ENCODE results near the gene SLC25A18.

Gene SLC25A18

DNA sequence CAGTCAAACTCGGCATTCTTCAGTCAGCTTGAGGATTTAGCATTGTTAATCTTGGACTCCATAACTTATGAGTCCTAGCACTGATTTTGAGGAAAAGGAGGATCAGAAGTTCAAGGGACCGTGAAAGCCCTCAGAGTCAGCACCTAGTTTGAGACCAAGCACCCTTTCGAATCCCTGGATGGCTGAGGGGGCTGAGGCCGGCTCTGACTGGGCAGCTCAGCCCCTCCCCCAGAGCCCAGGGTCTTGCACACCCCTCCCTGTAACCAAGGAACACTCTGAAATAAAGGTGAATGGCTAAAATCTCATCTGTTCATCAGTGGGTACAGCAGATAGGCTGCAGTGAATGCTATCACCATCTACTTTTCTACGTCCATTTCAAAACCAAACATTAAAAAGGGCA is 27.3 kb downstream of the SLC25A18 start:
- H2AK5ac ChIP-seq (ENCODE audit: low read depth, low read length): no peak overlapping the region
- H4K91ac ChIP-seq (ENCODE audit: low read depth, low read length, poor library complexity): no peak overlapping the region
- peaks cover 0 to 4% of the 10 kb centered on the region in 2 donors for H3K4me1 ChIP-seq (ENCODE audit: control insufficient read depth in 2 of 2, insufficient read depth in 1 of 2, low read depth in 1 of 2, low read length in 2 of 2)
- H3K4ac ChIP-seq (ENCODE audit: low read length): no peak overlapping the region
- H3K36me3 ChIP-seq (replicated peaks in 1 of 2; ENCODE audit: control insufficient read depth in 2 of 2, insufficient read depth in 2 of 2, low read length in 2 of 2): peaks cover 19 to 59% of the 10 kb centered on the region in 2 donors
- H3K14ac ChIP-seq (ENCODE audit: low read length): no peak overlapping the region
- no peak overlapping the region for H4K8ac ChIP-seq (ENCODE audit: low read depth, low read length)
- no peak overlapping the region for H2BK15ac ChIP-seq (ENCODE audit: low read length)
- no CpG with 5 or more reads among the region's 5 CpGs for WGBS, 2 donors (ENCODE audit: extremely low coverage in 2 of 2, insufficient read length in 2 of 2, insufficient replicate concordance in 1 of 2)
- no peak overlapping the region for H3K4me2 ChIP-seq (ENCODE audit: insufficient read depth, low read length, poor library complexity, severe bottlenecking)
- H3K9me3 ChIP-seq (replicated peaks in 1 of 2; ENCODE audit: control insufficient read depth in 2 of 2, insufficient read depth in 1 of 2, low read depth in 1 of 2, low read length in 2 of 2): peaks cover 0 to 1% of the 10 kb centered on the region in 2 donors
- no peak overlapping the region for H3K9ac ChIP-seq (ENCODE audit: low read depth, low read length, poor library complexity)
- H2BK12ac ChIP-seq (ENCODE audit: low read length): no peak overlapping the region
- H3K23ac ChIP-seq (ENCODE audit: low read depth, low read length, poor library complexity): no peak overlapping the region
- H3K27ac ChIP-seq (replicated peaks; ENCODE audit: low read length): no peak overlapping the region
- no peak overlapping the region for H3K18ac ChIP-seq (ENCODE audit: low read length)
- no peaks in the 10 kb centered on the region for H3K27me3 ChIP-seq (ENCODE audit: control insufficient read depth in 3 of 3, insufficient read depth in 3 of 3, low read depth in 1 of 3, low read length in 3 of 3)
- no peak for DNase-seq (ENCODE audit: low spot score)
- H2AFZ ChIP-seq (ENCODE audit: low read length): no peak overlapping the region
- H3K79me1 ChIP-seq (ENCODE audit: low read depth, low read length): peaks cover 2% of the 10 kb centered on the region
- no peak overlapping the region for H3K4me3 ChIP-seq (ENCODE audit: low read length in 2 of 2)
- H2BK5ac ChIP-seq (ENCODE audit: low read length): no peak overlapping the region
- no peak overlapping the region for H2BK120ac ChIP-seq (ENCODE audit: low read depth, low read length)

DNA sequence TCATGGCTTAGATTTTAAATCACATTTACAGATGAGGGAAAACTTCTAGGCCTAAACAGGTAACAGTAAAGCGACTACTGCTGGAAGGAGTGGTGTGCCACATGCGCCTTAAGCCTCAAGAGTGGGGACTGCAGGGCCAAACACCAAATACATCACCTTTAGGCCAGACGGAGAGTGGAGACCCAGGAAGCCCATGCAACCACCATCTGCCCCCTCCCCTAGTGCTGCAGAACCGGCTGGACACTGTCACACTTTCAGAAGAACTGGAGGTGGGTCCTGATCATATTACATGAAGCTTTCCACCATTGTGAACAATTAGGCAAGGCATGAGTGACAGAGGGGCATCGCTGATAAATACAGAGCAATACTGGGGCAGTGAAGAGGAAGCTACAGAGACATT is 28.9 kb downstream of the SLC25A18 start:
- H2BK15ac ChIP-seq (ENCODE audit: low read length): no peak overlapping the region
- H3K4me3 ChIP-seq (ENCODE audit: low read length in 2 of 2): no peak overlapping the region
- H3K9me3 ChIP-seq (replicated peaks in 1 of 2; ENCODE audit: control insufficient read depth in 2 of 2, insufficient read depth in 1 of 2, low read depth in 1 of 2, low read length in 2 of 2): peaks cover 1 to 5% of the 10 kb centered on the region in 2 donors
- DNase-seq (ENCODE audit: low spot score): no peak
- H3K27ac ChIP-seq (replicated peaks; ENCODE audit: low read length): no peak overlapping the region
- H2BK12ac ChIP-seq (ENCODE audit: low read length): no peak overlapping the region
- peaks cover 2% of the 10 kb centered on the region for H3K79me1 ChIP-seq (ENCODE audit: low read depth, low read length)
- H3K4ac ChIP-seq (ENCODE audit: low read length): no peak overlapping the region
- no CpG with 5 or more reads among the region's 5 CpGs for WGBS, 2 donors (ENCODE audit: extremely low coverage in 2 of 2, insufficient read length in 2 of 2, insufficient replicate concordance in 1 of 2)
- no peak overlapping the region for H3K4me2 ChIP-seq (ENCODE audit: insufficient read depth, low read length, poor library complexity, severe bottlenecking)
- H2AK5ac ChIP-seq (ENCODE audit: low read depth, low read length): no peak overlapping the region
- H2BK5ac ChIP-seq (ENCODE audit: low read length): no peak overlapping the region
- H3K9ac ChIP-seq (ENCODE audit: low read depth, low read length, poor library complexity): no peak overlapping the region
- H2AFZ ChIP-seq (ENCODE audit: low read length): no peak overlapping the region
- H3K23ac ChIP-seq (ENCODE audit: low read depth, low read length, poor library complexity): no peak overlapping the region
- H3K4me1 ChIP-seq (ENCODE audit: control insufficient read depth in 2 of 2, insufficient read depth in 1 of 2, low read depth in 1 of 2, low read length in 2 of 2): peaks cover 0 to 4% of the 10 kb centered on the region in 2 donors
- H4K8ac ChIP-seq (ENCODE audit: low read depth, low read length): no peak overlapping the region
- no peak overlapping the region for H3K18ac ChIP-seq (ENCODE audit: low read length)
- H2BK120ac ChIP-seq (ENCODE audit: low read depth, low read length): no peak overlapping the region
- no peak overlapping the region for H3K14ac ChIP-seq (ENCODE audit: low read length)
- no peak overlapping the region for H4K91ac ChIP-seq (ENCODE audit: low read depth, low read length, poor library complexity)
- H3K27me3 ChIP-seq (ENCODE audit: control insufficient read depth in 3 of 3, insufficient read depth in 3 of 3, low read depth in 1 of 3, low read length in 3 of 3): no peaks in the 10 kb centered on the region
- peaks cover 25 to 73% of the 10 kb centered on the region in 2 donors for H3K36me3 ChIP-seq (replicated peaks in 1 of 2; ENCODE audit: control insufficient read depth in 2 of 2, insufficient read depth in 2 of 2, low read length in 2 of 2)

DNA sequence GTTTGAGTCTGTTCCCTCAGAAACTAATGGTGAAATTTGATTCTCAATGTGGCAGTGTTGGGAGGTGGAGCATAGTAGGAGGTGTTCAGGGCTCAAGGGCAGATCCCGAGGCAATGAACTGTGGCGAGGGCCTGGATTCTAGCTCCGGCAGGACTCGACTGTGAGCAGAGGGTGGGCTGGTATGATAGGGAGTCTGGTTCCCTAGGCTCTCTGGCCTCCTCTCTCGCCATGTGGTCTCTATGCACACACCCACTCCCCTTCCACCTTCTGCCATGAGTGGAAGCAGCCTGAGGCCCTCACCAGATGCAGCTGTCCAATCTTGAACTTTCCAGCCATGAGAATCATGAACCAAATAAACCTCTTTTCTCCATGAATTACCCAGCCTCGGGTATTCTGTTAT is 32.9 kb downstream of the SLC25A18 start:
- H3K9me3 ChIP-seq (replicated peaks in 1 of 2; ENCODE audit: control insufficient read depth in 2 of 2, insufficient read depth in 1 of 2, low read depth in 1 of 2, low read length in 2 of 2): peaks cover 0 to 13% of the 10 kb centered on the region in 2 donors
- H3K79me1 ChIP-seq (ENCODE audit: low read depth, low read length): peaks cover 2% of the 10 kb centered on the region
- H3K18ac ChIP-seq (ENCODE audit: low read length): no peak overlapping the region
- no peaks in the 10 kb centered on the region for H3K4me1 ChIP-seq (ENCODE audit: control insufficient read depth in 2 of 2, insufficient read depth in 1 of 2, low read depth in 1 of 2, low read length in 2 of 2)
- H3K36me3 ChIP-seq (replicated peaks in 1 of 2; ENCODE audit: control insufficient read depth in 2 of 2, insufficient read depth in 2 of 2, low read length in 2 of 2): peaks cover 38 to 95% of the 10 kb centered on the region in 2 donors
- no peak overlapping the region for H3K14ac ChIP-seq (ENCODE audit: low read length)
- no peak overlapping the region for H2AFZ ChIP-seq (ENCODE audit: low read length)
- H4K8ac ChIP-seq (ENCODE audit: low read depth, low read length): no peak overlapping the region
- WGBS, 2 donors (ENCODE audit: extremely low coverage in 2 of 2, insufficient read length in 2 of 2, insufficient replicate concordance in 1 of 2): no CpG with 5 or more reads among the region's 6 CpGs
- H2BK12ac ChIP-seq (ENCODE audit: low read length): no peak overlapping the region
- H3K9ac ChIP-seq (ENCODE audit: low read depth, low read length, poor library complexity): no peak overlapping the region
- no peak overlapping the region for H3K27ac ChIP-seq (replicated peaks; ENCODE audit: low read length)
- no peak overlapping the region for H3K4me2 ChIP-seq (ENCODE audit: insufficient read depth, low read length, poor library complexity, severe bottlenecking)
- DNase-seq (ENCODE audit: low spot score): no peak
- H3K27me3 ChIP-seq (ENCODE audit: control insufficient read depth in 3 of 3, insufficient read depth in 3 of 3, low read depth in 1 of 3, low read length in 3 of 3): no peaks in the 10 kb centered on the region
- no peak overlapping the region for H2BK15ac ChIP-seq (ENCODE audit: low read length)
- no peak overlapping the region for H2BK5ac ChIP-seq (ENCODE audit: low read length)
- H3K23ac ChIP-seq (ENCODE audit: low read depth, low read length, poor library complexity): no peak overlapping the region
- H4K91ac ChIP-seq (ENCODE audit: low read depth, low read length, poor library complexity): no peak overlapping the region
- no peak overlapping the region for H2BK120ac ChIP-seq (ENCODE audit: low read depth, low read length)
- H3K4ac ChIP-seq (ENCODE audit: low read length): no peak overlapping the region
- H3K4me3 ChIP-seq (ENCODE audit: low read length in 2 of 2): no peak overlapping the region
- no peak overlapping the region for H2AK5ac ChIP-seq (ENCODE audit: low read depth, low read length)

GRCh38 chr22:17597217-17597616 is 33.9 kb downstream of the SLC25A18 start:
- Histone ChIP-seq H3K79me1 (ENCODE audit: low read depth, low read length) (peaks cover 2% of the 10 kb centered on the region), H3K27me3 (ENCODE audit: control insufficient read depth in 3 of 3, insufficient read depth in 3 of 3, low read depth in 1 of 3, low read length in 3 of 3) (no peaks in the 10 kb centered on the region), H2AFZ (ENCODE audit: low read length) (no peak overlapping the region), H2BK120ac (ENCODE audit: low read depth, low read length) (no peak overlapping the region), H3K18ac (ENCODE audit: low read length) (no peak overlapping the region), H3K9me3 (replicated peaks in 1 of 2; ENCODE audit: control insufficient read depth in 2 of 2, insufficient read depth in 1 of 2, low read depth in 1 of 2, low read length in 2 of 2) (peaks cover 0 to 13% of the 10 kb centered on the region in 2 donors), H3K4me3 (ENCODE audit: low read length in 2 of 2) (no peak overlapping the region), H2BK5ac (ENCODE audit: low read length) (no peak overlapping the region), H4K91ac (ENCODE audit: low read depth, low read length, poor library complexity) (no peak overlapping the region), H4K8ac (ENCODE audit: low read depth, low read length) (no peak overlapping the region), H3K4me2 (ENCODE audit: insufficient read depth, low read length, poor library complexity, severe bottlenecking) (no peak overlapping the region), H3K23ac (ENCODE audit: low read depth, low read length, poor library complexity) (no peak overlapping the region), H3K36me3 (replicated peaks in 1 of 2; ENCODE audit: control insufficient read depth in 2 of 2, insufficient read depth in 2 of 2, low read length in 2 of 2) (peaks cover 35 to 93% of the 10 kb centered on the region in 2 donors), H3K4ac (ENCODE audit: low read length) (no peak overlapping the region), H3K27ac (replicated peaks; ENCODE audit: low read length) (no peak overlapping the region), H3K4me1 (ENCODE audit: control insufficient read depth in 2 of 2, insufficient read depth in 1 of 2, low read depth in 1 of 2, low read length in 2 of 2) (no peaks in the 10 kb centered on the region), H3K14ac (ENCODE audit: low read length) (no peak overlapping the region), H3K9ac (ENCODE audit: low read depth, low read length, poor library complexity) (no peak overlapping the region), H2BK12ac (ENCODE audit: low read length) (no peak overlapping the region), H2BK15ac (ENCODE audit: low read length) (no peak overlapping the region), H2AK5ac (ENCODE audit: low read depth, low read length) (no peak overlapping the region)
- DNase-seq (ENCODE audit: low spot score): no peak
- no CpG with 5 or more reads among the region's 2 CpGs for WGBS, 2 donors (ENCODE audit: extremely low coverage in 2 of 2, insufficient read length in 2 of 2, insufficient replicate concordance in 1 of 2)
